DMS114 treated with DMSO at 0.1 percent for 48 hours (cell line): ENCODE measurements around the gene ZNF774.
"Not testable (repeated sequence)": the region's sequence is repeated elsewhere in the genome, so short reads cannot be mapped to it uniquely, and the experiment has no call there.

Experiments
- DNase-seq: peaks from one replicate; lab custom pipeline; 2025; ENCODE audit not compliant: unreplicated experiment; lab: John Stamatoyannopoulos, UW

The ZNF774 gene

DNA sequence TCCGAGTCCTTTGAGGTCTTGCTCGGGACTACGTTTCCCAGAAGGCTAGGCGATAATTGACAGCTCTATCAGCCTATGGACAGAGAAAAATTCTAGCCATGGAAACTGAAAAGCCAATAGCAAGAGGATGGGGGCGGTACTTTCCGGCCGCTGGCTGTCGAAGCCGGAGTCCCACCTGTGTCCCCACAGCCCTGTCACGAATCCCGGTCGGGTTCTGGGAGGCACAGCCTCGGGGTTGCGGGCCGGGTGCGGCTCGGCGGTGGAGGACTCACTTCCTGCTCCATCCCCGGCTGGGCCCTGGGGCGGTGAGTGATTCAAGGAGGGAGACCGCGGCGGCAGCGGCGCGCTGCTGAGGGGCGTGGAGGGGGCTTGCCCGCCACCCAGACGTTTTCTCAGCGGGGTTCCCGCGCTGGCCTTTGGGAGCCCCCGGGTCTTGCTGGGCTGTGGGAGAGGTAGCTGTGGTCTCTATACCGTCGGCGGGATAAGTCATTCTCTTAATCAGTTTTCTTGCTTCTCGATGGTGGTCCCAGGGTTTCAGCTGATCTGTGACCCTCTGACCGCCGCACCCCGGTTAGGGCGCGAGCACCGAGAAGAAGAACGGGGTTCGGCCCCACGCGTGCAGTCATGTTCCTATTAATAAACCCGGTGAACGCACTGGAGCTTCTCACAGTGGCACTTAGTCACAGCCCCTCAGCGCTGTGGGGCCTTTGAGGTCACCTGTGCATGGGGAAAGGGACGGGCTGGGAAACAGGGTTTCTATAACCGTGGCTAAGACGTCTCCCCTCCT lies at the start of gene ZNF774:
TSS of gene ZNF774 (plus strand) at position 178 of the 787 bp plus-strand sequence. CDS start 2,377 bp downstream, outside the sequence.
- DNase-seq: peak; percentile 95

GRCh38 chr15:90305355-90305754 lies 46.7 kb upstream of the ZNF774 start:
- DNase-seq: not testable (repeated sequence)

- no peak for DNase-seq
Measured at GRCh38 chr15:90305932-90306331, 46.2 kb upstream of the ZNF774 start.

DNA sequence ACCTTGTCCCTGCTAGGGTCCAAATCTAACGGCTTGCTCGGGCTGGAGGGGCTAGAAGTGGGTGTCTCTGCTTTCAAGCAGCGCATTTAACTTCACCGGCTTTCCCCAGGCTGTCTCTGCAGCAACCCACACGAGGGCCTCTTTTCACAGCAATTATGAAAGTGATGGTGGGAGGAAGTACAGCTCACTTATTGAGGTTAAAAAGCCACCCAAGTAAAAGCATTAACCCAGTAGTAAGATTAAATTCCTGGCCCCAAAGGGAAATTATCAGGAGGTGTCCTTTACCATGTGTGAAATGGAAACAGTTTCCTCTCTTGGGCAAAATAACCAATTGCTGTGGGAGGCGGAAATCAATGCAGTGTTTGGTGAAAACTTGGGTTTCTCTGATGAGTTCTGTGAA lies 45.5 kb upstream of the ZNF774 start:
- DNase-seq: no peak

DNA sequence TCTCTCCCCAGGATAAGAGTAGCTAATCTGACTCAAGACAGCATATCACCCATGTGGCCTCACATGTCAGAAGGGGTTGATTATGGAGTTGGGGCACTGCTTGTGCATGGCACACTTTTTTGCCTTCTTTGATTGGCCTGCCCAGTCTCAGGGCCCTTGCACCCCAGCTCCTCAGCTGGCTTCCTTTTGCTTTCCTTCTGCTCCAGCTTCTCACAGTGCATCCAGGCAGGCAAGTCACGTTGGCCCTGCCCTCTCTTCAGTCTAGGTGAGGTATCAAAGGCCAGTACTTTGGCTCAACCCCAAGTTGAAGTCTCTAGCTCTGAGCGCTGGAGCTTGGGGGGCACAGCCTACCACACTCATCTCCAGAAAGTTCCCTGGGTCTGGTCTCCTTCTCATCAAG lies 44.4 kb upstream of the ZNF774 start:
- DNase-seq: no peak

DNA sequence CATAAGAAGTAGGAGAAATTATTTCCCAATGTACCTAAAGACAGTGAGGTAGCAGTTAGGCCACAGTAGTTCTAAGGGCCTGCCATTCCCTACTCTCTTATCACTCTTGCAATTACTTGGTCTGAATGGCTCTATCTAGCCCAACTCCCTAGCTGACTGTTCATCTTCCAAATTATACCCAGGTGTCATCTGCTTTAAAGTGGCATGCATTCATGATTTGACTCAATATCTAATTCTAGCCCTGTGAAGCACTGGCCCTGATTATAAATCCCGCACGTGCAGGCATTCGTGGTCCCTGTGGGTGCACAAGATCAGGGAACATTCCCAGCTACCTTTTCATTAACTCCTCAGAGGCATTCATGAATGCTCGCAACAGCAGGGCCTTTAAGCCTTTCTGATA lies 43.1 kb upstream of the ZNF774 start:
- no peak for DNase-seq

DNA sequence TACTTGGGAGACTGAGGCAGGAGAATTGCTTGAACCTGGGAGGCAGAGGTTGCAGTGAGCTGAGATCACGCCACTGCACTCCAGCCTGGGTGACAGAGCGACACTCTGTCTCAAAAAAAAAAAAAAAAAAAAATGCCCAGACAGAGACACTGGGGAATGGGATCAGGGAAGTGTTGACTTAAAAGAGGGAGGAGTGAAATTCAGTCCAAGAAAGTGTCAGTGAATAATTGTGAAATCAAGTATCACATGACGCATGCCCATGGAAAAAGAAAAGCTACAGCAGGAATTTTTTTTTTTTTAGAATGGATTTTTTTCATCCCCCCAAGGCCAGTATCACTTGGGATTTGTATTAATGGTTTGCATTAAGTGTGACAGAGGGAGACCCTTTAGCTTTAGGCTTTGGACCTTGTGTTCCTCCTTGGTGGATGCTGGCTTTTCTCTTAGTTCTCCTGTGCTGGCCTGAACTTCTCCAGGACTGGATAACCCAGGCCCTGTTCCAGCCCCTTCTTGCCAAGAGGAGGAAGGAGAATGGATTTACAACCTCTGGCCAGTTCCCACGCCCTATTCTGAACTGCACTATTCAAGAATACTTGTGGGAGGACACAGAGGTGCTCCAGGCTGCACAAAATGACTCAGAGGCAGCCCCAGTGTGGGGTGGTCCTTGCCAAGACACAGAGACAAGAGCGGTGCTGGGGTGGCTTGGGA lies 36.7 kb upstream of the ZNF774 start:
- DNase-seq: no peak

GRCh38 chr15:90316139-90316538 lies 35.9 kb upstream of the ZNF774 start:
- DNase-seq: no peak

DNA sequence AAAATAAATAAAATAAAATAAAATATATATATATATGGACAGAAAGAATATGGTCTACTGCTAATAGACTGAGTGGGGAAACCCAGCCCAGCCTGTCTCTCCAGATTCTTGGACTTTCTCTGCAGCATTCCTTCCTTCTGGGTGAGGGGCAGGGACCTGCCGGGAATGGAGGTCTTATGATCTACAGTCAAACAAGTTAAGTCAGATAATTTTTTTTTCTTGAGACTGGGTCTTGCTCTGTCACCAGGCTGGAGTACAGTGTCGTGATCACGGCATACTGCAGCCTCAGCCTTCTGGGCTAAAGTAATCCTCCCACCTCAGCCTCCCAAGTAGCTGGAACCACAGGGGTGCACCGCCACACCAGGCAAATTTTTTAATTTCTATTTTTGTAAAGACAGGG lies 33.5 kb upstream of the ZNF774 start:
- no peak for DNase-seq

DNA sequence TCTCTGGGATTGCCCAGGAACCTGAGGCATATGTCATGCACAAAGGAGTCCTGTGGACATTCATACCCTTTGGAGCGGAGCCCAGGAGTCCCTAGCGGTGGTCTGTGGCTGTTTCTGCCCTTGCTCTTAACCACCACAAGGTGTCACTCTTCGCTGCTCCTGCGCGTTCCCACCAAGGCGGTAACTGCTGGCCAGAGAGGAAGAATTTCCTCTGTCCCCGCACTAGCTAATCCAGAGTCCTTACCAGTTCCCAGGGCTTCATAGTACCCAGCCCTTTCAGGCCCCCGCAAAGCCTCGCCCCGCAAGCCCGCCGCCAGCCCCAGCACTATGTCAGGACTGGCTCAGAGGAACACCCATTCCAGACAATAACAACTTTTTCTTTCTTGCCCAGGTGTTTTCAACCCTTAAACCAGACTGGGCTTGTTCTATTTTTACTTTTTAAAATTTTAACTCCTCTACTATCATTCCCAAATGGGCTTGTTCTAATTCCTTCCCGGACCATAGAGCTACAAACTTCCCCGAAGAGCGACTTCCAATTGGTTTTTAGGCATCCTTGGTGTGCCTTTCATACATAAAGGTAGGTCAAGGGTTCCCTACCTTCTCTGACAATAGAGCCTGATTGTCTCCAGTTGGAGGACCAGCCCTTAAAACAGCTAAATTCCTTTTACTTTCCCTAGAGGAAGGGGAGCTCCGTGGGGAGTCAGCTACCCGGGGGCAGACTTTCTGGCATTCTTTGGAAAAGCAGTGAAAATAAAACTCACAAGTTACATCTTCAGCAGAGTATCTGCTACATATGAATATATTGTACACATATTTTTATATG lies 31.8 kb upstream of the ZNF774 start:
- peak; percentile 93 for DNase-seq

DNA sequence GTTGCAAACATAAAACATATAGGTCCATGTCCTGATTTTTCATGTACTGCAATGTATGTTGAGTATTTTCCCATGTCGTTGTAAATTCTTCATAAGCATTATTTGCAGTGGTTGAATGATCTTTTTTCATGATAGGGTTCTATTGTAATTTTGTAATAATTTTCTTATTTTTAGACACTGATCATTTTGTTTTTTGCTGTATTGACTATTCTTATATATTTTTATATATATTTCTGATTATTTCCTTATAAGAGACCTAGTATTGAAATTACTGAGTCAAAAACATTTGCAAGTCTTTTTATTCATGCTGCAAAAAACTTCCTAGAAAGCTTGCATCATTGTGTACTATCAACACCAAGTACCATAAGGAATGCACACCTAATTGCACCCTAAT lies 31.2 kb upstream of the ZNF774 start:
- no peak for DNase-seq

- no peak for DNase-seq
Measured at GRCh38 chr15:90322538-90322937, 29.5 kb upstream of the ZNF774 start.

GRCh38 chr15:90325726-90326125 lies 26.4 kb upstream of the ZNF774 start:
- no peak for DNase-seq

DNA sequence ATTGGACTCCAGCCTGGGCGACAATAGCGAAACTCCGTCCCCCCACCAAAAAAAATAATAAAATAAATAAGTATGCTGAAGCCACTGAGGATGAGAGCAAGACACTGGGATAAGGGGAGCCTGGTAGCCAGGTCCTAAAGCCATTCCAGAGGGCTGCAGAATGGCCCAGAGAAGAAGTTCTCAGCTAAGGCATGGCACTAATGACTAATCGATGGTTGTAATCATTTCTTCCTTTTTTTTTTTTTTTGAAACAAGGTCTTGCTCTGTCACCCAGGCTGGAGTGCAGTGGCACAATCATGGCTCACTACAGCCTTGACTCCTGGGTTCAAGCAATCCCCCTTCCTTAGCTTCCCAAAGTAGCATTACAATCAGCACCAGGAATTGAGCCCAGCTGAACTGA lies 25.6 kb upstream of the ZNF774 start:
- no peak for DNase-seq

DNA sequence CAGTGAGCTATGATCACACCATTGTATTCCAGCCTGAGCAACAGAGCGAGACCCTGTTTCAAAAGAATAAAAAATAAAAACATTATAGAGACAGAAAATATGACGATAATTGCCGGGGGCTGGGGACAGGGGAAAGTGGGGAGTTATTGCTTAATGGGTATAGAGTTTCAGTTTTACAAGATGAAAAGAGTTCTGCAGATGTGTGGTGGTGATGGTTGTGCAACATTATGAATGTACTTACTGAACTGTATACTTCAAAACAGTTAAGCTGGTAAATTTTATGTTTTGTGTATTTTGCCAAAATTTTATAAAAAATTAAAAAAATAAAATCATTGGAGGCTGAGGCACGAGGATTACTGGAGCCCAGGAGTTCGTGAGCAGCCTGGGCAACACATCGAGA lies 24.8 kb upstream of the ZNF774 start:
- DNase-seq: no peak

DNA sequence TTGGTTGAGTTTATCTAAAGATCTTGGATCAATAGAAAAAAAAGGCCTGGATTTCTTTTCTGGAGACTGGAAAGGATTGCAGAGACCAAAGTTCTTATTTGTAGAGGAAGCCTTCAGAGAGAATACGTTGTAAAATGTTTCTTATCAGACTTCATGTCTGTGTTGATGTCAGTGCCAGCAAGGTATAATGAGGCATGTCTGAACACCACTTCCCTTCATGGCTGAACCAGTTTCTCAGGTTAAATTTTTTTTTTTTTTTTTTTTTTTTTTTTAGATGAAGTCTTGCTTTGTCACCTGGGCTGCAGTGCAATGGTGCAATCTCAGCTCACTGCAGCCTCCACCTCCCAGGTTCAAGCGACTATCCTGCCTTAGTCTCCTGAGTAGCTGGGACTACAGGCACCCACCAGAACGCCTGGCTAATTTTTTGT lies 17.8 kb upstream of the ZNF774 start:
- DNase-seq: no peak

- no peak for DNase-seq
Measured at GRCh38 chr15:90336705-90337141, 15.4 kb upstream of the ZNF774 start.

- DNase-seq: no peak
Measured at GRCh38 chr15:90337256-90337655, 14.8 kb upstream of the ZNF774 start.

DNA sequence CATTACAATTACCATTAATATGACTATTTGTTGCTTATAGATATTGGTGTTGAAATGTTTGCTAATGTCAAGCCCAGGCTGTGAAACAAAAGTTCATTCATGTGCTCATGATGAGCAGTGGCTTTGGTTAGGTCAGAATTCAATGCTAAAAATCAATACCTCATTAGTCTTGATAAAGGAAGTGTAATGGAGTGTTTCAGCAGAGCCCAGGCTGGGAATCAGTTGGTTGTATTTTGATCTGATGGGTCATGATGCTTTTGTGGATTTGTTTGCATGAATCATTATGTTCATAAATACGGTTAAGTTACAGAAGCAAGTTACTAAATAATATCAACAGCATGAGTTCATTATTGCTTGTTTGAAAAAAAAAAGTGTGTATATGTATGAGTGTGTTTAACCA lies 13.6 kb upstream of the ZNF774 start:
- no peak for DNase-seq

- DNase-seq: no peak
Measured at GRCh38 chr15:90340345-90340744, 11.7 kb upstream of the ZNF774 start.

GRCh38 chr15:90343302-90343790 lies 8.7 kb upstream of the ZNF774 start:
- DNase-seq: no peak
